Epithelial cell of esophagus (primary cell): Measurements from ENCODE around the gene GORASP2.

ENCODE experiments used
- DNase-seq: peaks from one replicate; pipeline ENCODE4 v3.0.0; 2010; ENCODE audit warnings: low read depth
- H3K4me3 ChIP-seq: 2 replicates; pipeline ENCODE4 v1.5.1; 2011; ENCODE audit warnings: mild to moderate bottlenecking, low read length, control low read depth
- TF ChIP-seq, protein P1 (sequence below): IDR thresholded peaks from 2 replicates; pipeline ENCODE4 v1.5.1; 2011; ENCODE audit warnings: low read depth, mild to moderate bottlenecking, low read length, control low read depth, inconsistent platforms; ENCODE audit not compliant: insufficient read depth; ENCODE audit errors: missing control alignments

Gene GORASP2

GRCh38 chr2:170930131-170930990, 1.3 kb downstream of the GORASP2 start:
- DNase-seq: peak; percentile 69
- H3K4me3 ChIP-seq: peak overlapping the region; percentile 96

DNA sequence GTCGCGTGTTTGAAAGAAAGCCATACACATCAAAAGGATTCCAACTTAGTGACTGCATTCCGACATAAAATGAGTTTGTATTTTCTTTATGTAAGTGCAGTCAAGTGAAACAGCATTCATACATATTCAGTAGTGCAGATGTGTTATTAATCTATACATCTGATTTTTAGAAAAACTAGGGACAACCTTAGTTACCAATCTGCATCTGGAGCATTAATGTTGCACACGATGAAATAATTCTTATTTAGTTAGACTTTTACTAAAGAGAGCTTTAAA, 1.9 kb downstream of the GORASP2 start:
- TF ChIP-seq, protein P1, sequence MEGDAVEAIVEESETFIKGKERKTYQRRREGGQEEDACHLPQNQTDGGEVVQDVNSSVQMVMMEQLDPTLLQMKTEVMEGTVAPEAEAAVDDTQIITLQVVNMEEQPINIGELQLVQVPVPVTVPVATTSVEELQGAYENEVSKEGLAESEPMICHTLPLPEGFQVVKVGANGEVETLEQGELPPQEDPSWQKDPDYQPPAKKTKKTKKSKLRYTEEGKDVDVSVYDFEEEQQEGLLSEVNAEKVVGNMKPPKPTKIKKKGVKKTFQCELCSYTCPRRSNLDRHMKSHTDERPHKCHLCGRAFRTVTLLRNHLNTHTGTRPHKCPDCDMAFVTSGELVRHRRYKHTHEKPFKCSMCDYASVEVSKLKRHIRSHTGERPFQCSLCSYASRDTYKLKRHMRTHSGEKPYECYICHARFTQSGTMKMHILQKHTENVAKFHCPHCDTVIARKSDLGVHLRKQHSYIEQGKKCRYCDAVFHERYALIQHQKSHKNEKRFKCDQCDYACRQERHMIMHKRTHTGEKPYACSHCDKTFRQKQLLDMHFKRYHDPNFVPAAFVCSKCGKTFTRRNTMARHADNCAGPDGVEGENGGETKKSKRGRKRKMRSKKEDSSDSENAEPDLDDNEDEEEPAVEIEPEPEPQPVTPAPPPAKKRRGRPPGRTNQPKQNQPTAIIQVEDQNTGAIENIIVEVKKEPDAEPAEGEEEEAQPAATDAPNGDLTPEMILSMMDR: no peak
- DNase-seq: peak; percentile 7
- peak overlapping the region; percentile 96 for H3K4me3 ChIP-seq

More at GRCh38 chr2:170930131-170930990, 1.3 kb downstream of the GORASP2 start:
- TF ChIP-seq, protein P1: no peak

DNA sequence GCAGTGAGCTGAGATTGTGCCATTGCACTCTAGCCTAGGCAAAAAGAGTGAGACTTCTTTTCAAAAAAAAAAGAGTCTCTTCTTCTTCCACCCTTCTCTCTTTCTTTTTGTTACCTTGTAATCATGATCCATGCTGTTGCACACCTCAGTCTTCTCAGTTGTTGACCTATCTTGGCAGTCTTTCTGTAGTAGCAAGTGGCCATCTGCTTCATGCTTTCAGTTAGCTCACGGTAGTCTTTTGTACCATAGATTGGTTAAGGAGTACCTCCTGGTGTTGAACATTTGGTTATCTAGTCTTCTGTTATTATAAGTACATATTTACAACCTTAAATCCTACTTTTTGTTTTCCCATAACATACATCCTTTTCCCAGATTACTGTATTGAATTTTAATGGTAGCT, 3.1 kb downstream of the GORASP2 start:
- TF ChIP-seq, protein P1: no peak
- DNase-seq: no peak
- no peak overlapping the region for H3K4me3 ChIP-seq

- H3K4me3 ChIP-seq: no peak overlapping the region
- no peak for DNase-seq
- TF ChIP-seq, protein P1: no peak
These were observed 3.9 kb downstream of the GORASP2 start for GRCh38 chr2:170932948-170933347.

GRCh38 chr2:170937709-170938379, 8.8 kb downstream of the GORASP2 start:
- H3K4me3 ChIP-seq: no peak overlapping the region
- TF ChIP-seq, protein P1: no peak
- no peak for DNase-seq

- H3K4me3 ChIP-seq: no peak overlapping the region
- no peak for DNase-seq
- TF ChIP-seq, protein P1: no peak
These were observed 11.0 kb downstream of the GORASP2 start for GRCh38 chr2:170940066-170940465.
